ENCODE measurements around the gene DENND1C.

The DENND1C gene

GRCh38 chr19:6476896-6477431 lies 4.6 kb downstream of the DENND1C start:
- no peak for DNase-seq

- peak; percentile 60 for DNase-seq
These were observed 5.3 kb downstream of the DENND1C start for GRCh38 chr19:6476155-6476895.

DNA sequence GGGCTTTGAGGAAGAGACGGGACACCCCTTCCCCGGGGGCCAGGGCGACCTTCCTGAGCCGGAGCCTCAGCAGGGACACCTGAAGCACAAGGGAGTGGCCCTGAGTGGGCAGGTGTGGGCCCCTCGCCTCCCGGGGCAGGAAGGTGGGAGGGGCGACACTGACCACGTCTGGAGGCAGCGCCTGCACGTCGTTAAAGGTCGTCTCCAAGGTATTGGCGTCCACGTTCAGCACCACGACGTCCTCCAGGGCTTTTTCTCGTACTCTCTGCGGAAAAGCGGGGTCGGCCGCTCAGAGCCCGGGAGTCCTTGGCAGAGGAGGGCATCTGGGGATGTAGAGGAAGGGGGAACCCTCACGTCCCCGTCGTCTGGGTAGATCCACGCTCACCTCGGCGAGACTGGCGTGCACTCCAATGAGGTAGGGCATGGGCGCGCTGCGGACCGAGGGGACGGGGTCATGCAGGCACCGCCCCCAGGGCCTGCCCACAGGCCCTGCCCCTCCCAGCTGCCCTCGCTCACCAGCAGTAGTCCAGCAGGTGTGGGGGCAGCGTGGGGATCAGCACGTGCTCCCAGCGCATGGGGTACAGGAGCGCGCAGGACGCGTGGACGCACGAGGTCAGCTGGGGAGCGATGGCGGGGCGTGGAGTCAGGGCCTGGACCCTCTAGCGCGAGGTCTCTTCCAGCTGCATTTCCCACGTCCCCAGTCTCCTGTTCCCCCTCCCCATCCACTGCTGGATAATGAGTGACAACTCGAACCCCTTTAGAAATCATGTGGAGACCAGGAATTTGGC lies 6.1 kb downstream of the DENND1C start:
- DNase-seq = no peak

- no peak for DNase-seq
These were observed 7.9 kb downstream of the DENND1C start for GRCh38 chr19:6473647-6474046.

GRCh38 chr19:6472713-6473112 lies 8.9 kb downstream of the DENND1C start:
- DNase-seq = no peak

- DNase-seq = no peak
These were observed 10.5 kb downstream of the DENND1C start for GRCh38 chr19:6471076-6471475.

DNA sequence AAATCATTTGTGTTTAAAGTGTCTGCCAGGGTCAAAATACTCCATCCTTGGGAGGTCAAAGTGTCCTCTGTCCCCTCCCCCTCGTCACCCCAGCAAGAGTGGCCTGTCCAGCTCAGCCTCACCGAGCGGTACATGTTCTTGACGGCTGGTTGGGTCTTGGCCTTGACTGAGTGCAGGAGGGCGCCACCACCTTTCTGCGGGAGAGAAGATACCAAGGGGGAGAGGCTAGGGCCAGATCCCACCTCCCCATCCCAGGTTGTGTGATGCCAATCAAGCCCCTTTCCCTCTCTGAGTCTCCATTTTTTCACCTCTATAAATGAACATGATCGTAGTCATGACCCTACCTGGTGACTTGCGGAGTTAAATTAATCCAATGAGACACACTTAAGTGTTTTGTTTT lies 11.4 kb downstream of the DENND1C start:
- no peak for DNase-seq

DNA sequence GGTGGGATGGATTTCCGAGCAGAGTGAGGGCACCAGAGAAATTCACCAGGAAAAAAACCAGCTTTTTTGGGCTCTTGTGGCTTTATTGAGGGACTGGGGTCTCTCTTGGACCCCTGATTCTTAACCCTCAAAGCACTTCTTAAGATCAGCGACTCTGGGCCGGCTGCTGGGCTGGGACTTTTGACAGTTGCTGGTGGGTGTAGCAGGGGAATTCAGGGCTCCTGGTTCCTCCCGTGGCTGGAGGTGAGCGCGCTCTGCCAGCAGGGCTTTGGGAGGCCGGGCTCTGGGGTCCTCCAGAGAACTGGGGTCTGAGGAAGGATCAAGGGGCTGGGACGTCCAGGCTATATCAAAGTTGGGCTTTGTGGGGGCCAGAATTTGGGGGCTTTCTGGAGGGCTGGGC lies 14.2 kb downstream of the DENND1C start:
- no peak for DNase-seq

- DNase-seq = no peak
These were observed 14.9 kb downstream of the DENND1C start for GRCh38 chr19:6466526-6467248.

- DNase-seq = no peak
These were observed 15.9 kb downstream of the DENND1C start for GRCh38 chr19:6465663-6466062.

GRCh38 chr19:6465006-6465405 lies 16.6 kb downstream of the DENND1C start:
- no peak for DNase-seq

- DNase-seq = no peak
These were observed 17.3 kb downstream of the DENND1C start, which contains the start of gene CRB3 for GRCh38 chr19:6464070-6464873. CRB3 (plus strand) TSS chr19:6464271; CDS start chr19:6464702, 431 bp downstream.

DNA sequence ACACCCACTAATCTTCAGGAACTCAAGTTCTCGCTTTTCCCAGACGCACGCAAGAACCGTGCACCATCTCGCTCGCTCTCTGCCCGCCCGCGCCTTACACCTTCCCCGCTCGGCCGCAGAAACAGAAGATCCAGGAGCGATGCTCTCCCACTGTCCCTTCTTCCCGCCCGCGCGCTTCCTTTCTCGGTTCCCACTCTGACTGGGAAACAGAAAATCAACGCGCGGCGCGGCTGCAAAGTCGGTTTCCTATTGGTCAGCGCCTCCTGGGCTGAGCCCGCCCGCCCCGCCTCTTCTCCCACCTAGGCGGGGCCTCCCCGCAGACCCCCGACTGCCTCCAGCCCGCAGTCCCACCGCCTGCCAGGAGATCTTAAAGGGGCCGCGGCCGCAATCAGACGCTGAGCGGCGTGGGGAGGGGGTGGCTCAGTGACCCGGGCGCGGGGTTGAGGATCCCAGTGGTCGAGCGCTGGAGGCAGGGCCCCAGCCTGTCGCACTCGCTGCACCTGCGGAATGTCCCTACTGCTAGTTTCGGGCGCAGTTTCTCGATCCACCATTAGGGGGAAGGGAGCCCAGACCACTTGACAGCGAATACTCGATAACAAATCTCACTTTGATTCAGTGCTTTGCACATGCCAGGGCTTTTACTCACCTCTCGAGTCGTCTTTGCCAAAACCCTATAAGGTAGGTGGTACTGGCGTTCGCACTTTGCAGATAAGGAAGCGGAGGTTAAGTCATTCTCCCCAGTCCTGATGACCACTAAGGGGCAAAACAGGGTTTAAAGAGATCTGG lies 21.3 kb downstream of the DENND1C start:
- peak; percentile 99 for DNase-seq

DNA sequence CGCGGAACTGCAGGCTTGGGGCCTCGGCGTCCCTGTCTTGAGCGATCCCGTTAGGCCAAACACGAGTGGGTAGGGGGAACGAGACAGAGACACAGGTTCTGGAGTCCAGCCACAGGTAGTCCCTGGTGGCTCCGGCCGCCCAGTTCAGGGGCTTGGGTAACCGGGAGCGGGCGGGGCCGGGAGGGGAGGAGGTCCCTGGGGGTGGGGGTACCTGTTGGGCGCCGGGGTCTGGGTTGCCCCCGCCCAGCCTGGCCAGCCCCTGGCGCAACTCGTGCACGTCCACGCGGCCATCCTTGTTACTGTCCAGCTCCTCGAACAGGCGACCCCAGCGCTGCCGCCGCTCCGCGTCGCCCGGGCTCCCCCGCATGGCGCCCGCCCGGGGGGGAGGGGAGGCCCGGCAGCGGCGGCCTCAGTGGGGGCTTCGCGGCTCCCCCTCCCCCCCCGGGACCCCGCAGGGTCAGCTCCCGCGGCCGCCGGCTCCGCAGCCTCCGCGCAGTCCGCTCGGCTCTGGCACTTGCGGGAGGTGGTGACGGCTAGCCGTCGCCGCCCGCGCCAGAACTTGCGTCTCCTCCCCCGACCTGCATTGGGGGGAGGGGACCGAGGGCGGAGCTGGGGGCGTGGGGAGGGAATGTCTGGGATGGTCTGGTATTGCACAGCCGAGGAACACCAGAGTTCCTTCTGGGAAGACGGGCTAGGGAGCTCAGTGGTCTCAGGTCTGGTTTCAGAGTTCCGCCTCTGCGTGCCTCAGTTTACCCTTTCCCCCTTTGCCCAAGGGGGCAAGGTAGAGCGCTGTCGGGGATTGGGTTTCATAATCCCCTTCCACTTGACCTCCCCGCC lies 22.1 kb downstream of the DENND1C start, which contains the start of gene SLC25A23:
SLC25A23 (minus strand) TSS at position 531 of the 837 bp plus-strand sequence; CDS start at position 367, 164 bp downstream.
- peak; percentile 80 for DNase-seq

- no peak for DNase-seq
These were observed 22.8 kb downstream of the DENND1C start for GRCh38 chr19:6458695-6459261.

DNA sequence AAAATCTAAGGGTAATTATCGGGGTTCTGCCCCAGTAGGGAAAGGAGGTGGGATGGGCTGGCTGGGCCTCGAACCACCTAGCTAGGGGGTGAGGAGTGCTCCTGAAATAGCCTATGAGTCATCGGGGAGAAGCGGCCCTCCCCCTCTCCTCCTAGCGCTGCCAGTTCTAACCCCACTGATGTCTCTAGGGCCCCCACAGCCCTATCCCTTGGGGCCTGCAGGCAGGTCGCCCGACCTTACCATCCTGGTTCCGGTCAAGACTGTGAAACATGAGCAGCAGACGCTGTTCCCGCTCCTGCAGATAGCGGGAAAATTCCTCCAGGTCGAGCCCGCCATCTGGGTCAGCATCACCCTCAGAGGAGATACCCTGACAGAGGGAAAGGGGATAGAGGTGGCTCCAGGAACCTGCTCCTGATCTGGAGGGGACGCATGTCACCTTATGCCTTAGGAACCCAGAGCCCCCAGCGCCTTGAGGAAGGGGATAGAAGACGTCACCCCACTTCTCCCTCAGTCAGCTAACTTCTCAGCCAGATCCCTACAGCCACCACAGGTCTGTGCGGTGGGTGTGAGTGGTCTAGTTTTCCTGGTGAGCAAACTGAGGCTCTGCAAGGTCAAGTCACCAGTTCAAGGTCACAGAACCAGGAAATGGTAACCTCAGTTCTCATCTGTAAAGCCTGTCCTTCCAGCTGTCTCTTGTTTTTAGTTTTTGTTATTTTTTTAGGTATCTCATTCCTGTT lies 23.5 kb downstream of the DENND1C start:
- DNase-seq = peak; percentile 25

DNA sequence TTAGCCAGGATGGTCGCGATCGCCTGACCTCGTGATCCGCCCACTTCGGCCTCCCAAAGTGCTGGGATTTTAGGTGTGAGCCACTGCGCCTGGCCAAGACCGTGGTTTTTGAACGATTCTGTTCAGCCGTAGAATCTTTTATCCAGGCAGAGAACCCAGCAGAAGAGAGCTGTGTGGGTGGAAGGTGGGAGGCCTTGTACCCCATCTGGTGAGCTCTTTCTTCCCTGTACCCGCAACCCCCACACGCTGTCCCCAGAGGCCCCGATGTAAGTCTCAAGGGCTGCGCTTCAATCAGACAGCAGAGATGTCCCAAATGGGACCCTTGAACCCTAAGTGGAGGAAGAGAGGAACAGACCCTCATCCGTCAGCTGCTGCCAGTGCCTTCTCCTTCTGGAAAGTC lies 25.7 kb downstream of the DENND1C start:
- DNase-seq = no peak

- DNase-seq = no peak
These were observed 27.5 kb downstream of the DENND1C start for GRCh38 chr19:6453951-6454565.

GRCh38 chr19:6452899-6453298 lies 28.7 kb downstream of the DENND1C start:
- no peak for DNase-seq

All from fibroblast of skin of right biceps (primary cell).